GM19351 (cell line): Measurements from ENCODE around the gene CIROP.

Experiments used
- ATAC-seq: cut with Tn5 transposase; IDR thresholded peaks from one replicate; pipeline ENCODE4 v1.9.1; 2021; ENCODE audit warnings: mild to moderate bottlenecking, moderate library complexity; ENCODE audit not compliant: unreplicated experiment

The CIROP gene

GRCh38 chr14:23104591-23105347, at the start of gene CIROP:
Gene CIROP, minus strand, starts transcription at chr14:23104989. Its CDS starts 69 bp downstream, at chr14:23104920.
- ATAC-seq, result no peak

- no peak for ATAC-seq
Measured at GRCh38 chr14:23153851-23154796, 49.3 kb upstream of the CIROP start.

- ATAC-seq, result no peak
Measured at GRCh38 chr14:23151342-23151741, 46.6 kb upstream of the CIROP start.

GRCh38 chr14:23149745-23150144, 45.0 kb upstream of the CIROP start:
- ATAC-seq, result no peak

- no peak for ATAC-seq
Measured at GRCh38 chr14:23148591-23149249, 43.9 kb upstream of the CIROP start.

- ATAC-seq, result no peak
Measured at GRCh38 chr14:23147676-23148075, 42.9 kb upstream of the CIROP start.

- no peak for ATAC-seq
Measured at GRCh38 chr14:23146980-23147379, 42.2 kb upstream of the CIROP start.

GRCh38 chr14:23146351-23146910, 41.6 kb upstream of the CIROP start:
- no peak for ATAC-seq

- no peak for ATAC-seq
Measured at GRCh38 chr14:23145794-23146350, 41.1 kb upstream of the CIROP start.

- no peak for ATAC-seq
Measured at GRCh38 chr14:23143911-23144310, 39.1 kb upstream of the CIROP start.

- no peak for ATAC-seq
Measured at GRCh38 chr14:23142826-23143225, 38.0 kb upstream of the CIROP start.

GRCh38 chr14:23141706-23142444, 37.1 kb upstream of the CIROP start:
- ATAC-seq, result no peak

- no peak for ATAC-seq
Measured at GRCh38 chr14:23140371-23140770, 35.6 kb upstream of the CIROP start.

GRCh38 chr14:23139874-23140273, 35.1 kb upstream of the CIROP start:
- no peak for ATAC-seq

- no peak for ATAC-seq
Measured at GRCh38 chr14:23137813-23138535, 33.2 kb upstream of the CIROP start.

GRCh38 chr14:23137192-23137812, 32.5 kb upstream of the CIROP start:
- no peak for ATAC-seq

GRCh38 chr14:23136566-23137133, 31.9 kb upstream of the CIROP start:
- ATAC-seq, result no peak

- no peak for ATAC-seq
Measured at GRCh38 chr14:23132970-23133369, 28.2 kb upstream of the CIROP start.

- no peak for ATAC-seq
Measured at GRCh38 chr14:23131482-23131881, 26.7 kb upstream of the CIROP start.
